Spleen (tissue), 7 donors: ENCODE measurements around the gene CUL3.

ENCODE experiments used
- POLR2A ChIP-seq, 3 donors: fragments of 450-650 bp; IDR thresholded peaks; one replicate each; pipeline ENCODE4 v1.5.1; 2017; ENCODE audit warnings: antibody characterized with exemption in 3 of 3, mild to moderate bottlenecking in 1 of 3
- POLR2AphosphoS5 ChIP-seq, 3 donors: sonication (generic); formaldehyde crosslinking; IDR thresholded peaks; one replicate each; pipeline ENCODE4 v1.5.1; 2017; ENCODE audit warnings: antibody characterized with exemption in 3 of 3
- TF ChIP-seq, protein P1 (sequence below), 11 experiments: fragments of 200-600 bp in 7 of 11; fragments of 450-650 bp in 4 of 11; sonication (generic) in 4 of 11; IDR thresholded peaks in 8 of 11; conservative IDR thresholded peaks in 3 of 11; 1 replicate in 7 of 11; 2 replicates in 4 of 11; pipeline versions ENCODE4 v1.4.0 to v1.8.0; 2016 to 2021; ENCODE audit warnings: antibody characterized with exemption in 11 of 11, inconsistent platforms in 4 of 11, mild to moderate bottlenecking in 1 of 11
- donor health status: DM: no; HTN: no; CAD: no; lungs with moderate emphysema.
- donor health status: DM: no; HTN: no; CAD: no.
- donor health status: DM: no; HTN: no; CAD: no.

DNA sequence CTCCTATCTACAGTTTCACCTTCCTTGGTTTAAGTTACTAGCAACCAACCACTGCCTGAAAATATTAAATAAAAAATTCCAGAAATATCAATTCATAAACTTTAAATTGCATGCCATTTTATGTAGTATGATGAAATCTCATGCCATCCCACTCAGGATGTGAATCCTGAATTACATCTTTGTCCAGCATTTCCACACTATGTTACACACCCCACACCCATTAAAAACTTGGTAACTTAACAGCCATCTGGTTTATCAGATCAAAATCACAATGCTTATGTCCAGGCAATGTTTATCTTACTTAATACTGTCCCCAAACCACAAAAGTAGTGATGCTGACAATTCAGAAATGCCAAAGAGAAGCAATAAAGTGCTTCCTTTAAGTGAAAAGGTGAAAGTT, 21.6 kb downstream of the CUL3 start:
- TF ChIP-seq, protein P1, sequence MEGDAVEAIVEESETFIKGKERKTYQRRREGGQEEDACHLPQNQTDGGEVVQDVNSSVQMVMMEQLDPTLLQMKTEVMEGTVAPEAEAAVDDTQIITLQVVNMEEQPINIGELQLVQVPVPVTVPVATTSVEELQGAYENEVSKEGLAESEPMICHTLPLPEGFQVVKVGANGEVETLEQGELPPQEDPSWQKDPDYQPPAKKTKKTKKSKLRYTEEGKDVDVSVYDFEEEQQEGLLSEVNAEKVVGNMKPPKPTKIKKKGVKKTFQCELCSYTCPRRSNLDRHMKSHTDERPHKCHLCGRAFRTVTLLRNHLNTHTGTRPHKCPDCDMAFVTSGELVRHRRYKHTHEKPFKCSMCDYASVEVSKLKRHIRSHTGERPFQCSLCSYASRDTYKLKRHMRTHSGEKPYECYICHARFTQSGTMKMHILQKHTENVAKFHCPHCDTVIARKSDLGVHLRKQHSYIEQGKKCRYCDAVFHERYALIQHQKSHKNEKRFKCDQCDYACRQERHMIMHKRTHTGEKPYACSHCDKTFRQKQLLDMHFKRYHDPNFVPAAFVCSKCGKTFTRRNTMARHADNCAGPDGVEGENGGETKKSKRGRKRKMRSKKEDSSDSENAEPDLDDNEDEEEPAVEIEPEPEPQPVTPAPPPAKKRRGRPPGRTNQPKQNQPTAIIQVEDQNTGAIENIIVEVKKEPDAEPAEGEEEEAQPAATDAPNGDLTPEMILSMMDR (IDR thresholded peaks at IDR 0.05 in 8 of 11, conservative IDR thresholded peaks at IDR 0.05 in 3 of 11) = no peak
- TF ChIP-seq POLR2AphosphoS5 (IDR thresholded peaks at IDR 0.05) = no peak
- no peak for TF ChIP-seq POLR2A (IDR thresholded peaks at IDR 0.05)
